ENCODE measurements around the gene TOMM20L. TPM values are rescaled to one million over a fixed set of nuclear protein-coding genes. Genes with fewer than 3 reads are reported as not detected.

Gene TOMM20L
- total RNA-seq, 1 experiment from 2014 or later = not detected

- TF ChIP-seq ZBTB33 (IDR thresholded peaks at IDR 0.05; ENCODE audit: extremely low read depth, insufficient replicate concordance, low read length) (no peak), FOSL1 (IDR thresholded peaks at IDR 0.05; ENCODE audit: low read depth) (no peak)
These were observed 2.8 kb downstream of the TOMM20L start (continued) for GRCh38 chr14:58398495-58398894.

- no peak overlapping the region for H3K4me3 ChIP-seq (replicated peaks in 1 of 2; ENCODE audit: low read depth in 1 of 2, low read length in 2 of 2)
- no peaks in the 10 kb centered on the region for H3K9me3 ChIP-seq (ENCODE audit: control insufficient read depth in 1 of 2, insufficient read depth in 1 of 2, low read depth in 1 of 2, low read length in 2 of 2)
- no peaks in the 10 kb centered on the region for H3K27me3 ChIP-seq (ENCODE audit: insufficient read depth, low read length)
- H3K9me2 ChIP-seq (ENCODE audit: insufficient read depth) = no peaks in the 10 kb centered on the region
- peaks cover 0 to 15% of the 10 kb centered on the region in 2 experiments; a peak in 3 of 4 replicates for H3K4me1 ChIP-seq (ENCODE audit: control insufficient read depth in 1 of 2, insufficient read depth in 2 of 2, low read length in 2 of 2)
- H3K9ac ChIP-seq (ENCODE audit: low read length) = no peak overlapping the region
- H4K20me1 ChIP-seq (ENCODE audit: insufficient read depth) = no peaks in the 10 kb centered on the region
- ChIA-PET CTCF (no interaction called here), RAD21 (ENCODE audit: low non-redundant PET in 1 of 2, low total read pairs in 2 of 2, uncharacterized antibody in 2 of 2, unreplicated experiment in 2 of 2) (no interaction called here), POLR2A (no interaction called here)
- H3K36me3 ChIP-seq (ENCODE audit: control insufficient read depth in 1 of 2, insufficient read depth in 2 of 2, low read length in 2 of 2) = no peaks in the 10 kb centered on the region
- TF ChIP-seq EZH2 (IDR thresholded peaks at IDR 0.05) (no peak), EZH2phosphoT487 (IDR thresholded peaks at IDR 0.05; ENCODE audit: borderline replicate concordance) (no peak), SIN3A (IDR thresholded peaks at IDR 0.05; ENCODE audit: low read depth) (no peak), CEBPB (IDR thresholded peaks at IDR 0.05; ENCODE audit: low read depth) (no peak), CBX3 (IDR thresholded peaks at IDR 0.05; ENCODE audit: low read depth) (no peak), ELF1 (IDR thresholded peaks at IDR 0.05; ENCODE audit: borderline replicate concordance, low read depth) (no peak), JUND (IDR thresholded peaks at IDR 0.05) (no peak), POLR2AphosphoS5 (IDR thresholded peaks at IDR 0.05; ENCODE audit: low read depth, low read length) (no peak)
- TF ChIP-seq, protein P1, sequence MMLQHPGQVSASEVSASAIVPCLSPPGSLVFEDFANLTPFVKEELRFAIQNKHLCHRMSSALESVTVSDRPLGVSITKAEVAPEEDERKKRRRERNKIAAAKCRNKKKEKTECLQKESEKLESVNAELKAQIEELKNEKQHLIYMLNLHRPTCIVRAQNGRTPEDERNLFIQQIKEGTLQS (IDR thresholded peaks at IDR 0.05) = no peak
- BruUV-seq (replicated peaks) = no TSS peak
- no peak overlapping the region for H3K4me2 ChIP-seq (ENCODE audit: low read length)
- no peak for ATAC-seq
- H3K27ac ChIP-seq (ENCODE audit: low read depth, low read length) = no peak overlapping the region
- no peaks in the 10 kb centered on the region for H3K79me2 ChIP-seq (ENCODE audit: insufficient read depth, low read length)
- H2AFZ ChIP-seq (ENCODE audit: low read depth, low read length, poor library complexity, severe bottlenecking) = no peak overlapping the region
- no peak for DNase-seq (ENCODE audit: low read depth, low spot score)
- intact Hi-C loops (cut with micrococcal nuclease) = no loop called here
These were observed 3.2 kb downstream of the TOMM20L start for GRCh38 chr14:58398895-58399294.

Data from HCT116 (cell line).